Loucy (cell line): ENCODE results near the gene PTPRN2.

Experiments
- EZH2phosphoT487 ChIP-seq: fragments of 200-600 bp; IDR thresholded peaks from 2 replicates; pipeline ENCODE4 v1.6.1; 2018; ENCODE audit warnings: antibody characterized with exemption, mild to moderate bottlenecking, moderate library complexity, borderline replicate concordance
- TF ChIP-seq, protein P1 (sequence below): fragments of 200-600 bp; sonication (generic); conservative IDR thresholded peaks from 2 replicates; pipeline ENCODE4 v1.5.1; 2014; ENCODE audit warnings: mild to moderate bottlenecking, antibody characterized with exemption, low read length

DNA sequence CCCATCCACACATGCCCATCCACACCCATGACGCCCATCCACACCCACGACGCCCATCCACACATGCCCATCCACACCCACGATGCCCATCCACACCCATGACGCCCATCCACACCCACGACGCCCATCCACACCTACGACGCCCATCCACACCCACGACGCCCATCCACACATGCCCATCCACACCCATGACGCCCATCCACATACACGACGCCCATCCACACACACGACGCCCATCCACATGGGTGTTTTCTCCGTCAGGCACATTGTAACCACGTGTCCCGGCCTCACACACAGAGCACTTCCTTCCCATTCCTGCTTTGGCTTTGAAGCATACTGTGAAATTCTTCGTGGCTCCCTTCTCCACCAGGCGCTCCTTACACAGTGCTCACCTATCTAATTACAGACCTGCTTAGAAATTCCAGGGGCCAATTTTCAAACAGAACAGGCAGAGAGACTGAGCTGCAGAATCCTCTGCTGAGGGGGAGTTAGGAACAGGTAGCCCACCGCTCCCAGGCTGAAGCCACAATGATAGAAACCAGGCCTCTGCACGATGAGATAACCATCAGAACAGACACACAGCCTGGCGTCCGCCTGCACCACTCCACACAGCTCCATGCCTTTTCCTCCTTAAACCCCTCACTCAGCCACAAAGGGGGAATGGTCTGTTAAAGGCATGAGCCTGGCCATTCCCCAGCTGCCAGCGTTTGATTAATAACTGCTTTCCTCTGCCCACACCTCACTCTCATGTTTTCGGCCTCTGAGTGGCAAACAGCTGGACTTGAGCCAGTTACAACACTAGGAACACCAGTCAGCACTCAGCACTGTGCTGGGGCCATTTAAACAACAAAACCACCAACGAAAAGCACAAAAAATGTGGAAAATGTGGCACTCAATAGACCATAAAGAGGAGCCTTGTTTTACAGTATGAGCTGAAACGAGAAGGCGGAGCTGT lies 501.6 kb downstream of the PTPRN2 start:
- TF ChIP-seq, protein P1, sequence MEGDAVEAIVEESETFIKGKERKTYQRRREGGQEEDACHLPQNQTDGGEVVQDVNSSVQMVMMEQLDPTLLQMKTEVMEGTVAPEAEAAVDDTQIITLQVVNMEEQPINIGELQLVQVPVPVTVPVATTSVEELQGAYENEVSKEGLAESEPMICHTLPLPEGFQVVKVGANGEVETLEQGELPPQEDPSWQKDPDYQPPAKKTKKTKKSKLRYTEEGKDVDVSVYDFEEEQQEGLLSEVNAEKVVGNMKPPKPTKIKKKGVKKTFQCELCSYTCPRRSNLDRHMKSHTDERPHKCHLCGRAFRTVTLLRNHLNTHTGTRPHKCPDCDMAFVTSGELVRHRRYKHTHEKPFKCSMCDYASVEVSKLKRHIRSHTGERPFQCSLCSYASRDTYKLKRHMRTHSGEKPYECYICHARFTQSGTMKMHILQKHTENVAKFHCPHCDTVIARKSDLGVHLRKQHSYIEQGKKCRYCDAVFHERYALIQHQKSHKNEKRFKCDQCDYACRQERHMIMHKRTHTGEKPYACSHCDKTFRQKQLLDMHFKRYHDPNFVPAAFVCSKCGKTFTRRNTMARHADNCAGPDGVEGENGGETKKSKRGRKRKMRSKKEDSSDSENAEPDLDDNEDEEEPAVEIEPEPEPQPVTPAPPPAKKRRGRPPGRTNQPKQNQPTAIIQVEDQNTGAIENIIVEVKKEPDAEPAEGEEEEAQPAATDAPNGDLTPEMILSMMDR, result no peak
- no peak for TF ChIP-seq EZH2phosphoT487
